Tibial nerve (tissue), 4 donors: ENCODE results near the gene FRZB. TPM values are rescaled to one million over a fixed set of nuclear protein-coding genes. Genes with fewer than 3 reads are reported as not detected.

ENCODE experiments used
- DNase-seq, 2 donors: peaks; one replicate each; pipeline ENCODE4 v3.0.0-alpha.2; 2019; ENCODE audit warnings: low spot score in 2 of 2
- H3K27ac ChIP-seq, 4 donors: fragments of 200-600 bp; sonication (generic) in 3 of 4; one replicate each; pipeline ENCODE4 v1.5.1; 2017 to 2019; ENCODE audit warnings: mild to moderate bottlenecking in 1 of 4
- H3K27me3 ChIP-seq, 2 donors: fragments of 200-600 bp; sonication (generic) in 1 of 2; one replicate each; pipeline versions ENCODE4 v1.5.1 to v1.6.0; 2017 to 2019
- H3K36me3 ChIP-seq, 3 donors: fragments of 200-600 bp; sonication (generic); one replicate each; pipeline ENCODE4 v1.5.1; 2018 to 2019
- H3K4me1 ChIP-seq, 4 donors: fragments of 200-600 bp; sonication (generic) in 3 of 4; one replicate each; pipeline ENCODE4 v1.5.1; 2017 to 2019
- H3K4me3 ChIP-seq, 4 donors: fragments of 200-600 bp; sonication (generic) in 3 of 4; one replicate each; pipeline ENCODE4 v1.5.1; 2017 to 2019; ENCODE audit warnings: mild to moderate bottlenecking in 1 of 4, moderate library complexity in 1 of 4
- H3K9me3 ChIP-seq, 4 donors: fragments of 200-600 bp; sonication (generic) in 3 of 4; one replicate each; pipeline ENCODE4 v1.5.1; 2017 to 2019
- EP300 ChIP-seq, 2 donors: sonication (generic); formaldehyde crosslinking; IDR thresholded peaks; one replicate each; pipeline ENCODE4 v1.6.1; 2017; ENCODE audit warnings: antibody characterized with exemption in 2 of 2, mild to moderate bottlenecking in 1 of 2
- POLR2A ChIP-seq, 2 donors: fragments of 450-650 bp; IDR thresholded peaks; one replicate each; pipeline ENCODE4 v1.6.1; 2017; ENCODE audit warnings: antibody characterized with exemption in 2 of 2, mild to moderate bottlenecking in 2 of 2, moderate library complexity in 2 of 2
- WGBS, 2 donors: methylation state at CpG; one replicate each; pipeline ENCODE4 v1.1.5; 2018; 5-methylcytosine and 5-hydroxymethylcytosine counted together
- total RNA-seq, 4 donors: library from RNA; depleted of rRNA; stranded (reverse); fragments of >200 nt; gene quantifications; one replicate each; pipeline ENCODE4 v1.1.0, GENCODE V29; 2016
- TF ChIP-seq, protein P1 (sequence below), 5 experiments: fragments of 200-600 bp in 3 of 5; fragments of 450-650 bp in 2 of 5; sonication (generic) in 3 of 5; IDR thresholded peaks; one replicate each; pipeline ENCODE4 v1.5.1; 2016 to 2019; ENCODE audit warnings: antibody characterized with exemption in 5 of 5, mild to moderate bottlenecking in 3 of 5, moderate library complexity in 2 of 5

Gene FRZB
- total RNA-seq, 4 donors from 2014 or later = 3.0 to 12.8 (median 9.6) TPM

DNA sequence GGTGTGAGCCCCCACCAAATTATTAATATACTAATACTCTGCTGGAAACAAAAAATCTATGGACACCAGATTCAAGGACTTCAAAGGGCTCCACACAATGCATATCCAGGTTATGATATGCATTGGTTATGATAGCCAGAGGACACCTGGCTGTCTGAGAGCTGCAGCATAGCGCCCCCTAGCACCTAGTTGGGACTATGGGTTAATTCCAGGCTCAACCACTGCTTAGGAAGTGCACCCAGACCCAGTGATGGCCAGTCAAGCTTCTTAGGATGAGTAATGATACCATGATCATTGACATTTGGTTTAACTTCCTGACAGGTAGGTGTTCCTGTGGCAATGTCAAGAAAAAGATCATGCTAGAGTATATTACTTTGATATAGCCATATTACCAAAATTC, 3.8 kb upstream of the FRZB start:
- peaks cover 0 to 4% (median 0%) of the 10 kb centered on the region in 4 donors for H3K9me3 ChIP-seq
- H3K36me3 ChIP-seq = no peaks in the 10 kb centered on the region
- TF ChIP-seq, protein P1, sequence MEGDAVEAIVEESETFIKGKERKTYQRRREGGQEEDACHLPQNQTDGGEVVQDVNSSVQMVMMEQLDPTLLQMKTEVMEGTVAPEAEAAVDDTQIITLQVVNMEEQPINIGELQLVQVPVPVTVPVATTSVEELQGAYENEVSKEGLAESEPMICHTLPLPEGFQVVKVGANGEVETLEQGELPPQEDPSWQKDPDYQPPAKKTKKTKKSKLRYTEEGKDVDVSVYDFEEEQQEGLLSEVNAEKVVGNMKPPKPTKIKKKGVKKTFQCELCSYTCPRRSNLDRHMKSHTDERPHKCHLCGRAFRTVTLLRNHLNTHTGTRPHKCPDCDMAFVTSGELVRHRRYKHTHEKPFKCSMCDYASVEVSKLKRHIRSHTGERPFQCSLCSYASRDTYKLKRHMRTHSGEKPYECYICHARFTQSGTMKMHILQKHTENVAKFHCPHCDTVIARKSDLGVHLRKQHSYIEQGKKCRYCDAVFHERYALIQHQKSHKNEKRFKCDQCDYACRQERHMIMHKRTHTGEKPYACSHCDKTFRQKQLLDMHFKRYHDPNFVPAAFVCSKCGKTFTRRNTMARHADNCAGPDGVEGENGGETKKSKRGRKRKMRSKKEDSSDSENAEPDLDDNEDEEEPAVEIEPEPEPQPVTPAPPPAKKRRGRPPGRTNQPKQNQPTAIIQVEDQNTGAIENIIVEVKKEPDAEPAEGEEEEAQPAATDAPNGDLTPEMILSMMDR (IDR thresholded peaks at IDR 0.05) = no peak
- TF ChIP-seq POLR2A (IDR thresholded peaks at IDR 0.05) (no peak), EP300 (IDR thresholded peaks at IDR 0.05) (no peak)
- WGBS, 2 donors = 0% methylated on average over 1 of the region's 1 CpG
- H3K4me1 ChIP-seq = peaks cover 0 to 28% (median 6%) of the 10 kb centered on the region in 4 donors
- H3K27ac ChIP-seq = no peak overlapping the region
- no peak for DNase-seq
- H3K4me3 ChIP-seq = no peak overlapping the region
- H3K27me3 ChIP-seq = no peaks in the 10 kb centered on the region

DNA sequence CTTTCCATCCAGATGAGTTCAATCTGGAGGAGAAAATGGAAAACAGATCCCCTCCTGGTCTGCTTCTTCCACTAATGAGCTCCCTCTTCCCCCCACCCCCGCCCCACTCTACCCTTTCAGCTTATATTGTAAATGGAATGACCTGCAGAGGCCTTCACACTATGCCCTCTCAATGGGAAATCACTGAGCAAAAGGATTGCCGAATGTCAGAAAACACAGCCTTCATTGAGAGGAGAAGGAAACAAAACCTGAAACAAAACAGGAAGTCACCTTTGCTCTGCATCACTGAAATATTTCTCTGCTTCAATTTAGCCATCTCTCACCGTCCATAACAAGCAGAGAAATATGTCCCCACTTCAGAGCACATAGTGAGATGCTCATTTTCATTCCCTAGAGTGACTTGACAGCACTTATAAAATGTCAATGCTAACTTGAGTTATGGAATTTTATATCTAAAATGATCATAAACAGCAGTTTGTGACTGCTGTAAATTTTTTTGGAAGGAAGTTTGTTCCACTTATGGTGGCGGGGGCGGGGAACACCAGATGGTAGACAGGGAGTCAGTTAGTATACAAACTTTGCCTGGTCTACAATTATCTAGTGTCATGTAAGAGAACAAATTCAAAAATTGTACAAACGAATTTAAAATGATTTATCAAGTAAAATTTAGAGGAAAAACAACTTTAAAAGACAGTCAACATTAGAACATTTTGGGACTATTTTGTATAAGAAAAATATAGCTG, 1.8 kb upstream of the FRZB start:
- no peak for DNase-seq
- no peak overlapping the region for H3K4me3 ChIP-seq
- no peaks in the 10 kb centered on the region for H3K9me3 ChIP-seq
- TF ChIP-seq POLR2A (IDR thresholded peaks at IDR 0.05) (no peak), EP300 (IDR thresholded peaks at IDR 0.05) (no peak)
- TF ChIP-seq, protein P1 (IDR thresholded peaks at IDR 0.05) = no peak
- no peaks in the 10 kb centered on the region for H3K36me3 ChIP-seq
- no peak overlapping the region for H3K27ac ChIP-seq
- no peaks in the 10 kb centered on the region for H3K27me3 ChIP-seq
- WGBS, 2 donors = 64 to 65% methylated on average over 6 of the region's 6 CpGs
- peaks cover 0 to 32% (median 6%) of the 10 kb centered on the region in 4 donors for H3K4me1 ChIP-seq

DNA sequence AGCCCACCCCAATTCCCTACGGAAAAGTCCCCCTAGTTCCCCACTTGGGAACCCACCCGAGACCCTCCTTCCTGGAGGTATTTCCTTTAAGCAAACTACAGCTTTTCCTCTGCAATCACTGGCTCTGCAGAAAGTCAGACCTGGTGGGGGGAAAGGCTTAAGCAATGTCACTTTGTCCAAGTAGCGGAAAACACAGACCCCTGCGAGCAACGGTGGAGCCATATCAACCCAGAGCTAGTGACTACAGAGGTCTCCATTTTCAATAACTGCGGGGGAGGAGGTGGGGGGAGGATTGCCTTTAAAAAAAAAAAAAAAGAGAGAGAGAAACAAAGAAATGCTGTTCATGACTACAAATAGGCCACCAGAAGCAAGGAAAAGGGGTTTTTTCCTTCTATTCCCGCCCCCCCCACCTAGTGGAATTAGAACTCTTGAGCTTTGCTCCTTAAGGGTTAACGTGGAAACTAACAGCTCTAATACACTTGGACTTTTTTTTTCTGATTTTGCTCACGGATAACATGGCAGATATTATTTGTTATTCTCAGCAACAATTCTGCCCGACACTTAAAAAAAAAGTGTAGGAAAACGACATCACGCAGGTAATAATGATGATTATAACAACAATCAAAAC, 1.1 kb upstream of the FRZB start:
- H3K4me1 ChIP-seq = peaks cover 0 to 38% (median 6%) of the 10 kb centered on the region in 4 donors
- no peaks in the 10 kb centered on the region for H3K9me3 ChIP-seq
- peak overlapping the region; percentile 32 to 79 (median 65) for H3K27ac ChIP-seq
- H3K27me3 ChIP-seq = no peaks in the 10 kb centered on the region
- DNase-seq = no peak
- WGBS, 2 donors = 37 to 38% methylated on average over 12 of the region's 12 CpGs
- H3K36me3 ChIP-seq = no peaks in the 10 kb centered on the region
- peak overlapping the region; percentile 27 to 60 (median 42) for H3K4me3 ChIP-seq
- TF ChIP-seq POLR2A (IDR thresholded peaks at IDR 0.05) (no peak), EP300 (IDR thresholded peaks at IDR 0.05) (no peak)
- TF ChIP-seq, protein P1 (IDR thresholded peaks at IDR 0.05) = no peak

GRCh38 chr2:182866095-182866460, 359 bp downstream of the FRZB start:
- Histone ChIP-seq H3K27ac (peak overlapping the region in 2 of 4 donors; percentile 17 to 79), H3K27me3 (no peaks in the 10 kb centered on the region), H3K4me3 (peak overlapping the region; percentile 27 to 60 (median 42)), H3K36me3 (no peaks in the 10 kb centered on the region), H3K9me3 (no peaks in the 10 kb centered on the region), H3K4me1 (peaks cover 0 to 44% (median 6%) of the 10 kb centered on the region in 4 donors)
- 6 to 24% methylated on average over 15 to 19 of the region's 19 CpGs for WGBS, 2 donors
- peak; percentile 10 to 15 for DNase-seq
- TF ChIP-seq EP300 (IDR thresholded peaks at IDR 0.05) (no peak), POLR2A (IDR thresholded peaks at IDR 0.05) (no peak)
- TF ChIP-seq, protein P1 (IDR thresholded peaks at IDR 0.05) = no peak

GRCh38 chr2:182864949-182865570, 1.4 kb downstream of the FRZB start:
- Histone ChIP-seq H3K27me3 (no peaks in the 10 kb centered on the region), H3K36me3 (no peaks in the 10 kb centered on the region), H3K4me1 (peaks cover 0 to 44% (median 6%) of the 10 kb centered on the region in 4 donors), H3K9me3 (no peaks in the 10 kb centered on the region), H3K27ac (no peak overlapping the region), H3K4me3 (no peak overlapping the region)
- DNase-seq = no peak
- TF ChIP-seq POLR2A (IDR thresholded peaks at IDR 0.05) (no peak), EP300 (IDR thresholded peaks at IDR 0.05) (no peak)
- TF ChIP-seq, protein P1 (IDR thresholded peaks at IDR 0.05) = no peak
- 87 to 90% methylated on average over 4 of the region's 4 CpGs for WGBS, 2 donors
